ENCODE measurements around the gene EXOC6. TPM values are rescaled to one million over a fixed set of nuclear protein-coding genes. Genes with fewer than 3 reads are reported as not detected.

Gene EXOC6
- total RNA-seq, 3 donors from 2014 or later: 7.0 to 26.1 (median 16.1) TPM

DNA sequence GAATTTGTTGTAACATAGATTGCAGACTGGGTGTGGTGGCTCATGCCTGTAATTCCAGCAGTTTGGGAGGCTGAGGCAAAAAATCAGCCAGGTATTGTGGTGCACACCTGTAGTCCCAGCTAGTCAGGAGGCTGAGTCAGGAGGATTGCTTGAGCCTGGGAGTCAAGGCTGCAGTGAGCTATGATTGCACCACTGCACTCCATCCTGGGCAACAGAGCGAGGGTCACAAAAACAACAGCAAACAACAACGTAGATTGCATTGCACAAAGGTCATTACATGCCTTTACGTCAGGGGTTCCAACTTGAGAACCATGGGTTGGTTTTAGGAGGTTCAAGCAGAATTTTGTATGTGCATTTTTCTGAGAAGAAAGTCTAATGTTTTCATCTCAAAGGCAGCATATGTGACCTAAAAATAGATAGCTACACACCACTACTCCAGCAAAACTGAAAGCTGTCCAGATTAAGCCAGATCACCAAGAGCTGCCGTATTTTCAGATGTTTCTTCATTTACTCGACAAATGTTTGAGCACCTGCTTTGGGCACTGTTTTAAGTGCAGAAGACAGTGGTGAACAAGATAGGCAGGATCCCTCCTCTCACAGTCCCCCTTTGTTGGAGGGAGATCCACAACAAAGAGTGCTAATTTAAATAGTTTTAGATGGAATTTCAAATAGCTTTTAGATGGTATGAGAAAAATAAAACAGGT lies 183.9 kb downstream of the EXOC6 start:
- intact Hi-C loops (cut with DNase I; ENCODE audit: low total_unique reads): no loop called here
- Histone ChIP-seq H3K9me3 (no peaks in the 10 kb centered on the region), H3K4me3 (no peak overlapping the region), H3K4me1 (no peaks in the 10 kb centered on the region), H3K27ac (no peak overlapping the region), H3K27me3 (no peaks in the 10 kb centered on the region), H3K36me3 (no peaks in the 10 kb centered on the region)
- no peak for DNase-seq (ENCODE audit: low spot score in 2 of 2)
- TF ChIP-seq, protein P1, sequence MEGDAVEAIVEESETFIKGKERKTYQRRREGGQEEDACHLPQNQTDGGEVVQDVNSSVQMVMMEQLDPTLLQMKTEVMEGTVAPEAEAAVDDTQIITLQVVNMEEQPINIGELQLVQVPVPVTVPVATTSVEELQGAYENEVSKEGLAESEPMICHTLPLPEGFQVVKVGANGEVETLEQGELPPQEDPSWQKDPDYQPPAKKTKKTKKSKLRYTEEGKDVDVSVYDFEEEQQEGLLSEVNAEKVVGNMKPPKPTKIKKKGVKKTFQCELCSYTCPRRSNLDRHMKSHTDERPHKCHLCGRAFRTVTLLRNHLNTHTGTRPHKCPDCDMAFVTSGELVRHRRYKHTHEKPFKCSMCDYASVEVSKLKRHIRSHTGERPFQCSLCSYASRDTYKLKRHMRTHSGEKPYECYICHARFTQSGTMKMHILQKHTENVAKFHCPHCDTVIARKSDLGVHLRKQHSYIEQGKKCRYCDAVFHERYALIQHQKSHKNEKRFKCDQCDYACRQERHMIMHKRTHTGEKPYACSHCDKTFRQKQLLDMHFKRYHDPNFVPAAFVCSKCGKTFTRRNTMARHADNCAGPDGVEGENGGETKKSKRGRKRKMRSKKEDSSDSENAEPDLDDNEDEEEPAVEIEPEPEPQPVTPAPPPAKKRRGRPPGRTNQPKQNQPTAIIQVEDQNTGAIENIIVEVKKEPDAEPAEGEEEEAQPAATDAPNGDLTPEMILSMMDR (IDR thresholded peaks at IDR 0.05): no peak
- no peak for TF ChIP-seq POLR2AphosphoS5 (IDR thresholded peaks at IDR 0.05)
- TF ChIP-seq POLR2A (IDR thresholded peaks at IDR 0.05): no peak

DNA sequence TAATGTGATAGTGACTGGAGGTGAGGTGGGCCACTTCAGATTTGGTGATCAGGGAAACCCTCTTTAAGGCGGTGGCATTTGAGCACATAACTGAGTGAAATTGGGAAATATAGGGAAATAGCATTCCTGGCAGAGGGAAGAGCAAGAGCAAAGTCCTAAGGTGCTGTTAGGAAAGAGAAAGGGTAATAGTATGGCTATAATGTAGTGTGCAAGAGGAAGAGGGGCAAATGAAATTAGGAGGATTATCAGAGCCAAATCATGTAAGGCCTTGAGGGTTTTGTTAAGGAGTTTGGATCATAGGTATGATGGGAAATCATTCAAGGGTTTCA lies 184.5 kb downstream of the EXOC6 start:
- no peak for TF ChIP-seq POLR2AphosphoS5 (IDR thresholded peaks at IDR 0.05)
- TF ChIP-seq POLR2A (IDR thresholded peaks at IDR 0.05): no peak
- TF ChIP-seq, protein P1 (IDR thresholded peaks at IDR 0.05): no peak
- Histone ChIP-seq H3K4me1 (no peaks in the 10 kb centered on the region), H3K36me3 (no peaks in the 10 kb centered on the region), H3K4me3 (no peak overlapping the region), H3K27ac (no peak overlapping the region), H3K9me3 (no peaks in the 10 kb centered on the region), H3K27me3 (no peaks in the 10 kb centered on the region)
- no peak for DNase-seq (ENCODE audit: low spot score in 2 of 2)
- intact Hi-C loops (cut with DNase I; ENCODE audit: low total_unique reads): no loop called here

DNA sequence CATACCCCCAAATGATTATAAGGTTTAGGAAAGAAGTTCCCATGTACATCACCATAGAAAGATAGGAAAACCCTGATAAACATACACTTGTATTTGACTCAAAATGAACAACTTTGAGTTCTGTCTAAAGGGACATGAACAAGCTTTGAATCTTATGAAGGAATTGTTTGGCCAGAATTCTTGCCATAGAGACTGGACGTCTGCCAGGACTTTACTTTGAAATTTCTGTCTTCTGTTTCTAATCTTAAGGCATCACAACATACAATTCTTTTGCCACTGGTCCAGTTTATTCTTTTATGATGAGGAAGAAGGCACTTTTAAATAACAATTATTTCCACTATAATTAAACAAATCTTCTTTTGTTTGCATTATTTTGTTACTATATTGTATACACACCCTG lies 186.1 kb downstream of the EXOC6 start:
- no peak overlapping the region for H3K4me3 ChIP-seq
- H3K4me1 ChIP-seq: no peaks in the 10 kb centered on the region
- intact Hi-C loops (cut with DNase I; ENCODE audit: low total_unique reads): loop anchor here (1.0 kb wide), 1 partner anchor 9 kb away; no protein-coding TSS in a partner anchor
- no peak overlapping the region for H3K27ac ChIP-seq
- TF ChIP-seq, protein P1 (IDR thresholded peaks at IDR 0.05): no peak
- TF ChIP-seq POLR2AphosphoS5 (IDR thresholded peaks at IDR 0.05) (no peak), POLR2A (IDR thresholded peaks at IDR 0.05) (no peak)
- no peak for DNase-seq (ENCODE audit: low spot score in 2 of 2)
- H3K9me3 ChIP-seq: no peaks in the 10 kb centered on the region
- no peaks in the 10 kb centered on the region for H3K36me3 ChIP-seq
- no peaks in the 10 kb centered on the region for H3K27me3 ChIP-seq

DNA sequence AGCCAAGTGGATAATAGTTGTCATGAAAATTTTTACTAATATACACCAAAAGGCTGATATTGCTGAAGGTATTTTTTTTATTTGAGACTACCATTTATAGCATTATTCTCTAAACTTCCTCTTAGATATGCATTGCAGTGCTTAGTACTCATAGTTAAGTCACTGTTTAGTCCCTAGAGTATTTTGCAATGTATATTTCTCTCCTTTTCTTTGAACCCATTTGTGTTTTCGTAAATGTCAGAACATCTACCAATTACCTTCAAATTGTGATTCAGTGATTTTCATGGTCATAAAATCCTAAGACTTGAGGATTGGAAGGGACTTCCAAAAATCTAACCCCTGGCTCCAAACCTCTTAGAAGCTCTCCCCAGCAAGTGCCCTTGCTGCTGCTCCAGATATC lies 190.8 kb downstream of the EXOC6 start:
- no peaks in the 10 kb centered on the region for H3K27me3 ChIP-seq
- no peaks in the 10 kb centered on the region for H3K4me1 ChIP-seq
- TF ChIP-seq, protein P1 (IDR thresholded peaks at IDR 0.05): no peak
- no peaks in the 10 kb centered on the region for H3K36me3 ChIP-seq
- no peak overlapping the region for H3K4me3 ChIP-seq
- no peak for DNase-seq (ENCODE audit: low spot score in 2 of 2)
- intact Hi-C loops (cut with DNase I; ENCODE audit: low total_unique reads): no loop called here
- no peak overlapping the region for H3K27ac ChIP-seq
- H3K9me3 ChIP-seq: no peaks in the 10 kb centered on the region

DNA sequence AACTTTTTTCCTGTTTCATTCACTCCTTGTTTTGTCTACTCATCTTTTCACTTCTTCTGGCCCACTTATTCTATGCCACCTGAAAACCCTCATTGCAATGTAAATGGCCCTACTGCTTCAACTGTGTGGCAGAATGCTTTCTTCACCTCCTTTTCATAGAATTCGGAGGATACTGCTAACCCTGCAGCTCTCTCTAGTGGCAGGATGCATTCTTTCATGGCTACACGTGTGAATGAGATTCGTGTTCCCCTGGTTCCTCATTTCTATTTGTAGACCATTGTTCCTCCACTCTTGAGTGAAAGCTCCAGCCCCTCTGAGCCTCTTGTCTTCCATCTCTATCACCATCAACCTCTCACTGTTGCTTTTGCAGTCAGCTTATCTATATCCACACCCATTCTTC lies 191.4 kb downstream of the EXOC6 start:
- intact Hi-C loops (cut with DNase I; ENCODE audit: low total_unique reads): no loop called here
- Histone ChIP-seq H3K9me3 (no peaks in the 10 kb centered on the region), H3K4me3 (no peak overlapping the region), H3K4me1 (no peaks in the 10 kb centered on the region), H3K27ac (no peak overlapping the region), H3K36me3 (no peaks in the 10 kb centered on the region), H3K27me3 (no peaks in the 10 kb centered on the region)
- TF ChIP-seq POLR2AphosphoS5 (IDR thresholded peaks at IDR 0.05) (no peak), POLR2A (IDR thresholded peaks at IDR 0.05) (no peak)
- TF ChIP-seq, protein P1 (IDR thresholded peaks at IDR 0.05): no peak
- DNase-seq (ENCODE audit: low spot score in 2 of 2): no peak

All from breast epithelium (tissue), 4 donors.